Esophagus mucosa (tissue), 1 donor: ENCODE results near the gene CCDC97. TPM values are rescaled to one million over a fixed set of nuclear protein-coding genes. Genes with fewer than 3 reads are reported as not detected.
A peak's percentile ranks its signal among the peaks of the same experiment; 100 is the strongest.

Experiments used
- ATAC-seq: fragments of 200-7000 bp; cut with Tn5 transposase; one replicate; pipeline ENCODE4 v1.9.1; 2020
- total RNA-seq: library from RNA; stranded (reverse); gene quantifications from one replicate; pipeline ENCODE4 v1.2.4, GENCODE V29; 2023
- donor health status: DM: yes; HTN: yes; CAD: no.

Gene CCDC97
- total RNA-seq, 1 donor from 2014 or later, result 19.3 TPM

GRCh38 chr19:41320568-41320967, 10.6 kb downstream of the CCDC97 start:
- ATAC-seq, result no peak

DNA sequence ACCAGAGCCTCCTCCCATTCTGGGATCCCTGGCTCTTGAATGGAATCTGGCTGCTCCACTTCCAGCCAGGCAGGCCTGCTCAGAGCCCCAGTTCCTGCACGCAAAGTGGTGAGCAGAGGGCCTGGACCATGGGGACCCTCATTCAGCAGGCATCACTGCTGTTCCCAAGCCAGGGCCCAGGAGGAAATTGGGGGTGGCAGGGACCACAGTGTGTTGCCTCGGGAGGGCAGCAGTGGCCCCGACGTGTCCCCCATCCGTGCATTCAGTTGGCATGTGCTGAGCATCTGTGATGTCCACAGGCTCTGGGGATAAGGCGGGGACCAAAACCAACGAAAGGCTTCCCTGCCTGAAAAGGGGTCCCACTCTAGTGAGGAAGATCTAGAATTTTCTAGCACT, 11.2 kb downstream of the CCDC97 start:
- ATAC-seq, result no peak

DNA sequence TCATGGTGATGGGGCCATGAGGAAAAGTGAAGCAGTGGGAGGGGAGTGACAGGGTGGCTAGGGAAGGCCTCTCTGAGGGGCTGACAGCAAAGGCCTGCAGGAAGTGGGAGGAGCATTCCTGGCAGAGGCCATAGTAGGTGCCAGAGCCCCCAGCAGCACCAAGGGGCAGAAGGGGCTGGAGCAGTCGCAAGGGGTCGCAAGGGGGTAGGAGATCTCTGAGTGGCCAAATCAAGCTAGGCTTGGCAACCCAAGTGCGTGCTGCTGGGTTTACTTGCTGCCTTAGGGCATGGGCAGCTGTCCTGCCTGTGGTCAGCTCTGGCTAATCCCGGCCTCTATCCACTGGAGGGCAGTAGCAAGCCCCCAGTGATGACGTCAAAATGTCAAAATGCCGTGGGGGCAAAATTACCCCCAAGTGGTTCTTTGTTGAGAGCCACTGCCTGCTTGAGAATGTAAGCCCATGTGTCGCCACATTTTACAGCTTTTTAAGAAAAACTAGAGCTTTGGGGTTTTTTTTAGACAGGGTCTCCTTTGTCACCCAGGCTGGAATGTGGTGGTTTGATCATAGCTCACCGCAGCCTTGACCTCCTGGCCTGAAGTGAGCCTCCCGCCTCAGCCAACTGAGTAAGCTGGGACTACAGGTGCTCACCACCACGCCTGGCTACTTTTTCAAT, 11.8 kb downstream of the CCDC97 start:
- no peak for ATAC-seq

DNA sequence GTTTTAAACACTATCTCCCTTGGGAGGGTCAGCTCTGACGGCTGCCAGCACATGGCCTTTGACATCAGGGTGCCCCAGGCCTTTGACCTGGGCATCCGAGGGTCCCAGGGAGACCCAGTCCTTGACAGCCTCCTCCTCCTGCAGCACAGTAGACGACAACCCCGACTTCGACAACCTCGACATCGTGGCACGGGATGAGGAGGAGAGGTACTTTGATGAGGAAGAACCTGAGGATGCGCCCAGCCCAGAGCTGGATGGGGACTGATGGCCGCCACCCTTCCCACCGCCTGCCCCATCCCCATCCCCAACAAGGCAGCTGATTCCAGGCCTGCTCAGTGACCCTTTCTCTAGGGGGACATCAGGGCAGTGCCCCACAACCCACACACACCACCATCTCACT, 12.5 kb downstream of the CCDC97 start:
- ATAC-seq, result no peak

GRCh38 chr19:41323023-41323422, 13.1 kb downstream of the CCDC97 start:
- ATAC-seq, result no peak

- ATAC-seq, result no peak
These were observed 13.6 kb downstream of the CCDC97 start for GRCh38 chr19:41323430-41324125.

DNA sequence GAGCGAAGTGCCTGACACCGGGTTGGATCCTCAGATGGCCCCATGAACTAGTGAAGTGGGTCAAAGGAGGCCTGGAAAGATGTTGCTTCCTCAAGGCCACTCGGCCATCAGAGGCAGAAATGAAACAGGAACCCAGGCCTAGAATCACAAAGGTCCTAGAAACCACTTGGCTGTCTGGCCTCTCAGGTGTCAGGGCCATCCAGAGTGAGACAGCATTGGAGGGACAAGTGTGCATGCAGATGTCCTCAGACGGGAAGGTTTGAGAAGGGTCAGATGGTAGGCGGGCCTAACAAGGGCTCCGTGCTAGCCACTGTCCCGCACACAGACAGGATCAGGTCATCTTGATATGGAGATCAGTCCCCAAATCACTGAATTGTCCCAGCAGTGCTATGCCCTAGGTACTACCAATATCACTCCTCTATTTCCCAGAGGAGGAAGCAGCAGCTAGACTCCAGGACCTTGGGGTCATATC, 14.3 kb downstream of the CCDC97 start:
- ATAC-seq, result no peak

DNA sequence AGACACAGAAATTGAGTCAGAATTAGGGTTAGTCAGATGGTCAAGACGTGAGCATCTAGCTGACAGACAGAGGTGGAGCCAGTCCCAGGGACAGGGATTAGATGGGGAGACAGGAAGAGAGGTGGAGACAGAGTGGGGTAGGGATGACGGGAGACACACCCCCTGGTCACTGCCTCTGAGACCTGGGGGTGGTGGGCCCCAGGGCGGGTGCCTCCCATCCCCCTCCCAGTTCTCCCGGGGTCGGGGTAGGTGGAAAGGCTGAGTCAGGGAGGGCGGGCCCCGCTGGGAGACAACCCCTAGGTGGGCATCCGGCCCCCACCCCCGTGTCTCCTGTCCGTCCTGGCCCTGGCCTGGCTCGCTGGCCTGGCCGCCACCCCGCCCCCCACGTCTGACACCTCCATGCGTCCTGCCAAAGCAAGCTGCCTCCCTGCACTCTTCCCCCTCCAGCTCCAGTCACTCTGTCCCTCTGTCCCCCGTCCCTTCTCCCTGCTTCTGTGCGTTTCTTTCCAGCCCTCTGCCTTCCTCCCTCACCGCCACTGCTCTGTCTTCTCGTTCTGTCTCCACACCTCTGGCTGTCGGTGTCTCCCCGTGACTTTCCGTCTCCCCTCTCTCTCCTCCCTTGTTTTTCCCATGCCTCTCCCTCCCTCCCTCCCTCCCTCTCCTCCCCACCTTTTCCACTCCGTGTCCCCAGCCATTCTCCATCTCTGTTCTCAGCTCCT, 15.1 kb downstream of the CCDC97 start:
- ATAC-seq, result peak; percentile 0

DNA sequence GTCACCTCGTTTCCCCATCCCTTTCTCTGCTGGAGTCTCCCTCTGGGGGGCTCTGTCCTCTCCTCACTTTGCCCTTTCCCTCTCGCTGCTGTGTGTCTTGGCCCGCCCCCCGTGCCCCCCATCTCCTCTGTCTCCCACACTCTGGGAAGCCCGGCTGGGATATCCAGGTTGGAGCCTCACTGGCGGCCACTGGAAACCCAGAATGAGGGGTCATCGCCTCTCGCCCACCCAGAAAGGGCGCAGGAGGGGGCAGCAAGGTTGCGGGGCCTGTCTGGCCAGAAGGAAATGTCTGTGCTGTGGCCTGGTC, 15.6 kb downstream of the CCDC97 start:
- no peak for ATAC-seq

DNA sequence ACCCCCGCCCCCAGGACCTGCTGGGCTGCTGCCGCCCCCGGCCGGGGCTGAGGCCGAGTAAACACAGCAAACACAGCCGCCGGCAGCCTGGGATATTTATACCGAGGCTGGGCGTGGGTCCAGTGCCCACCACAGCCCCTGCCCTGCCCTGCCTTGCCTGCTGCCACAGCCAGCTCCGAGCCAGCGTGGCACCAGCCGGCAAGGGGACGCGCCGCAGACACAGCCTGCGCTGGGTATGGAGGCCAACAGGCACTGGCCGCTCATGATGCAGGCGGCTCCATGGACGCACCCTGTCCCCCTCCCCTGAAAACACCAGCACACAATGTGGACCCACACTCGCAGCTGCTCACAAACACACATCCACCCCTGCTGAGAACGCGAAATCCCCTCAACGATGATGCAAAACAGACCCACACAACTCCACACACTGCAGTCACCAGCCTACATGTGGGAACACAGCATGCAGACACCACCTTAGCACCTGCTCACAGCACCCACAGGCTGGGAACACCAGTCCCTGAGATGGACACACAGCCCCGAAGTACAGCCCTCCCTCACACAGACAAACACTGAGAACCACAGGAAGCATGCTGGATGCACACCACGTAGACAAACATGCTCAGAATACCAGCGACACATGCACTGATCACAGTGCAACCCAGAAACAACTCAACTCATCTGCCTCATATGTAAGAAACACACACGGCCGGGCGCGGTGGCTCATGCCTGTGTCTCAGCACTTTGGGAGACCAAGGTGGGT, 16.2 kb downstream of the CCDC97 start:
- ATAC-seq, result peak; percentile 0

GRCh38 chr19:41327076-41327575, 17.2 kb downstream of the CCDC97 start:
- no peak for ATAC-seq

DNA sequence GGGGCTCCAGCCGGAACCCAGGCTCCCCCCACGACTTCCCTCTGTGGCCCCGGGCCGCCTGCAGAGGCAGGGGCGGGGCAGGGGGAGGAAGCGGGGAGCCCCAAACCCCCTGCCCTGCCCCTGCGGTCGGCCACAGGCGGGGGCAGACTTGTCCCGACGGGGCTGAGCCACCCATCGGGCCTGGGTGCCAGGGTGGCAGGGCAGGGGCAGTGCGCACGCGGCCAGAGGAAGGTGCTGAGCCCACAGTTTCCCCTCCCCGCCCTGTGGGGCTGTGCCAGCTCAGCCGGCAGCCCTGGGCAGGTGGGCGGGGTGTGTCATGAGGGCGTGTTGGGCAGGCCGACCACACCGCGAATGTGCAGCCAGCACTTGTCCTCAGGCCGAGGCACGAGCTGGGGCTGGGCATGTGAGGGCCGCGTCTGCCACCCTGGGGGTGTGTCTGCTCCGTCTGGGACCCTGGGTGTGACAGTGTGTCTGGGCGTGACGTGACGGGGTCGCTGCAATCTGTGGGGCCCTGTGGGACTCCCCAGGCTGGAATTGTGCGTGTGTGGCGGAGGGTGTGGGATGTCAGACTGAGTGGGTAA, 17.7 kb downstream of the CCDC97 start:
- ATAC-seq, result peak; percentile 85

GRCh38 chr19:41328157-41328841, 18.3 kb downstream of the CCDC97 start:
- peak; percentile 51 for ATAC-seq

DNA sequence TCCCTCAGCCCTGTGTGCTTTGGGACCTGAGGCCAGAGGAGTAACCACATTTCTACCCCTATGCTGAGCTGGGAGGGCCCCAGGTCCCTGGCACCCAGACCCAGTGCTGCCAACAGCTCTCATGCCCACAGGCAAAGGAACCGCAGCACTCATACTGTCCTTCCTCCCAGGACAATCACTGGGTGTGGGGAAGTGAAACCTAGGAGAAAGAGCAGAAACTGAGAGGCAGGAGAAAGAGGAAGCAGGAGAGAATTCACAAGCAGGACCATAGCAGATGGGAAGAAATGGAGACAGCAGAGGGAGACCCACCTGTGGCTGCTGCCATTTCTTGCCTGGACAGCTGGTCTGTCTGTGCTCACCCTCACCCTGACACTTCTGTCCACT, 18.9 kb downstream of the CCDC97 start:
- ATAC-seq, result no peak

- ATAC-seq, result no peak
These were observed 20.5 kb downstream of the CCDC97 start for GRCh38 chr19:41330481-41330880.

DNA sequence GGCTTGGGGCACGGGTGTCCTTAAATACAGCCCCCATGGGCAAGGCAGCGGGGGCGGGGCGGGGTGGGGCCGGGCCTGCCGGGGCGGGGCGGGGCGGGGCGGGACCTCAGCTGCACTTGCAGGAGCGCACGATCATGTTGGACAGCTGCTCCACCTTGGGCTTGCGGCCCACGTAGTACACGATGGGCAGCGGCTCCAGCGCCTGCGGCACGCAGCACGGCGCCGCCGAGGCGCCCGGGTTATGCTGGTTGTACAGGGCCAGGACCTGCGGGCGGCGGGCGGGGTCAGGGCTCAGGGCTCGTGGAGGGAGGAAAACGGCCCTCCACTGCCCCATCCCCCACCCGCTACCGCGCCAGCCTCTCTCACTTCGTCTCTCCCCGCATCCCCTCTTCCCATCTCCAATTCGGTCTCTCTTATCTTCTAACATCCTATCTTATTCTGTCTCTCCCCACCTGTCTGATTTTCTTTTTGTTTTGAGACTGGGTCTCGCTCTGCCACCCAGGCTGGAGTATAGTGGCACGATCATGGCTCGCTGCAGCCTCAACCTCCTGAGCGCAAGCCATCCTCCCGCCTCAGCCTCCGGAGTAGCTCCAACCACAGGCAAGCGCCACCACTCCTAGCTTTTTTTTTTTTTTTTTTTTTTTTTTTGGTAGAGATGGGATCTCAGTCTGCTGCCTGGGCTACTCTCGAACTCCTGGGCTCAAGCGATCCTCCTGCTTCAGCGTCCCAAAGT, 21.1 kb downstream of the CCDC97 start:
- ATAC-seq, result no peak

- no peak for ATAC-seq
These were observed 22.0 kb downstream of the CCDC97 start for GRCh38 chr19:41332000-41332399.

GRCh38 chr19:41332468-41332867, 22.5 kb downstream of the CCDC97 start:
- ATAC-seq, result no peak

- no peak for ATAC-seq
These were observed 24.8 kb downstream of the CCDC97 start for GRCh38 chr19:41334793-41335192.

DNA sequence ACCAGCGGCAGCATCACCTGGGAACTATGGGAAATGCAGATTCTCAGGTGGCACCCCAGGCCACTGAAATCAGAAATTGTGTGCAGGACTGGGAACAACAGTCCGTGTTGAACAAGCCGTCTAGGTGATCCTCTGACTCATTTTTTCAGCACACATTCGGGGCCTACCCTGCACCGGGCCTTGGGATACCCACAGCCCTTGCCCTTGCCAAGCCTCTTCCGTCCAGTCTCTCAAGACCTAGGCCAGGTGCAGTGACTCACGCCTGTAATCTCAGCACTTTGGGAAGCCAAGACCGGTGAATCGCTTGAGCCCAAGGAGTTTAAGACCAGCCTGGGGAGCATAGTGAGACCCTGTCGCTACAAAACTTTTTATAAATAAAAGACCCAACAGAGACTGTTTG, 25.5 kb downstream of the CCDC97 start:
- peak; percentile 26 for ATAC-seq

GRCh38 chr19:41339936-41340335, 30.0 kb downstream of the CCDC97 start:
- ATAC-seq, result no peak
